EL (cell line): ENCODE data around the gene RFPL3.
A peak's percentile ranks its signal among the peaks of the same experiment; 100 is the strongest.
"Not testable (repeated sequence)": the region's sequence is repeated elsewhere in the genome, so short reads cannot be mapped to it uniquely, and the experiment has no call there.

Experiments
- DNase-seq: peaks from one replicate; pipeline ENCODE4 v3.0.0-alpha.2; 2016

The RFPL3 gene

GRCh38 chr22:32354360-32355351 lies 3.0 kb upstream of the RFPL3 start:
- peak; percentile 68 for DNase-seq

GRCh38 chr22:32355760-32356159 lies 1.9 kb upstream of the RFPL3 start:
- no peak for DNase-seq

- not testable (repeated sequence) for DNase-seq
Observed at GRCh38 chr22:32360096-32360495, 2.4 kb downstream of the RFPL3 start.

- no peak for DNase-seq
Observed at GRCh38 chr22:32361257-32361656, 3.6 kb downstream of the RFPL3 start.

GRCh38 chr22:32364210-32364609 lies 6.5 kb downstream of the RFPL3 start:
- DNase-seq, result no peak

GRCh38 chr22:32375678-32376450 lies 18.2 kb downstream of the RFPL3 start:
- DNase-seq, result no peak

- DNase-seq, result no peak
Observed at GRCh38 chr22:32376681-32377080, 19.0 kb downstream of the RFPL3 start.

- peak; percentile 47 for DNase-seq
Observed at GRCh38 chr22:32378707-32379272, 21.1 kb downstream of the RFPL3 start.

GRCh38 chr22:32380991-32381390 lies 23.3 kb downstream of the RFPL3 start:
- no peak for DNase-seq

- DNase-seq, result no peak
Observed at GRCh38 chr22:32385681-32386080, 28.0 kb downstream of the RFPL3 start.

GRCh38 chr22:32389685-32390084 lies 32.0 kb downstream of the RFPL3 start:
- DNase-seq, result no peak

- DNase-seq, result no peak
Observed at GRCh38 chr22:32395107-32395506, 37.4 kb downstream of the RFPL3 start.

- no peak for DNase-seq
Observed at GRCh38 chr22:32396255-32396654, 38.6 kb downstream of the RFPL3 start.

GRCh38 chr22:32396746-32397145 lies 39.1 kb downstream of the RFPL3 start:
- peak; percentile 25 for DNase-seq

- no peak for DNase-seq
Observed at GRCh38 chr22:32401486-32401885, 43.8 kb downstream of the RFPL3 start.

- DNase-seq, result no peak
Observed at GRCh38 chr22:32404021-32404420, 46.4 kb downstream of the RFPL3 start.

GRCh38 chr22:32407312-32407711 lies 49.6 kb downstream of the RFPL3 start:
- DNase-seq, result no peak

- DNase-seq, result no peak
Observed at GRCh38 chr22:32407936-32408335, 50.3 kb downstream of the RFPL3 start.

- no peak for DNase-seq
Observed at GRCh38 chr22:32409977-32410376, 52.3 kb downstream of the RFPL3 start.

- DNase-seq, result no peak
Observed at GRCh38 chr22:32410459-32410858, 52.8 kb downstream of the RFPL3 start.
